HuH-7.5 (cell line): ENCODE data around the gene FHOD1.

Experiments used
- DNase-seq: peaks from one replicate; pipeline ENCODE4 v3.0.0; 2011; ENCODE audit warnings: low spot score

Gene FHOD1

GRCh38 chr16:67249178-67250044, 2.1 kb upstream of the FHOD1 start:
- DNase-seq = no peak

- no peak for DNase-seq
These were observed 1.3 kb upstream of the FHOD1 start, which contains the start of gene SLC9A5 for GRCh38 chr16:67248401-67249177. TSS of gene SLC9A5 (plus strand) at chr16:67248979. CDS start at chr16:67249015, 36 bp downstream.

DNA sequence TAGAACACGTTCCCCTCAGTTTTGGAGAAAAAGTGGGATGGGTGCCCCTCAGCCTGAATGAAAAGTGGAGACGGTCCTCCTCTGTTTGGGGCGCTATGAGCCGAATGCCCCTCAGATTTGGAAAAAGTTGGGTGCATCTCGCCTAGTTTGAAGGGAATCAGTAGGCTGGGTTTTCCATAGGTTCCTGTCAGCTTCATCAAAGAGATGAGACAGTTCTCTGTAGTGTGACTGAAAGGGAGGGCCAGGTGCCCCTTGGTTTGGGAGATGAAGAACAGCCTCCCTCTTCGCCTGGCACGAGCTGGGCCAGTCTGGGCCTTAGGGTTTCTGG, 756 bp upstream of the FHOD1 start:
- no peak for DNase-seq

- DNase-seq = peak; percentile 61
These were observed 507 bp downstream of the FHOD1 start for GRCh38 chr16:67246756-67247191.

GRCh38 chr16:67246081-67246755, 1.1 kb downstream of the FHOD1 start:
- DNase-seq = peak; percentile 68

DNA sequence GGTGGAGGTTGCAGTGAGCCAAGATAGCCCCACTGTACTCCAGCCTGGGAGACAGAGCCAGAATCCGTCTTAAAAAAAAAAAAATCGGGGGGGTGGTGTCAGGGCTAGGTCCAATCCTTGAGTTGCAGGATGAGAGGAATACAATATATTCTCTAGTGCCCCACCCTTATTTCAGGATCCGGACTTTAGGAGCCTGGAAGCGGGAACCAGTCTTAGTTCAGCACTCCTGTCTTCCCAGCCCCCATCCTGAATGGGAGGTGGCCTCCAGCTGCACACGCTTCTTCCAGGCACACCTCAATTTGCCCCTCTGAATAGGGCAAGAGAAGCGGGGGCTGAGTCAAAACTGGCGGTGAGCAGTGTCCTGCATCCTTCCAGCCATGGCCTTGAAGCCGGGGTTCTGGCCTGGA, 1.6 kb downstream of the FHOD1 start:
- DNase-seq = no peak

DNA sequence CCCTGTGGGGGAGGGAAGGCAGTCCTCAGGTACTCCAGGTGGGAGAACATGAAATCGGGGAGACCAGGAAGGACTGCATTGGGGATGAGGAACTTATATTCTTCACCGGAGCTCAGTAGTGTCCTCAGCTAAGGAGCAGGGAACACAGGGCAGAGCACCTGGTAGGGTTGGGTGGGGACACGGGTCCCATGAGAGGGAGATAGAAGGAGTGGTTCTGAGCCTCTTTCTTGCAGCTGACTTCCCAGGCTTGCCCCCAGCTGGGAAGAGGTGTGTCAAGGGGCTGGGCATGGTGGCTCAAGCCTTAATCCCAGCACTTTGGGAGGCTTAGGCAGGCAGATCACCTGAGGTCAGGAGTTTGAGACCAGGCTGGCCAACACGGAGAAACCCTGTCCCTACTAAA, 2.1 kb downstream of the FHOD1 start:
- DNase-seq = no peak

GRCh38 chr16:67244387-67245185, 2.7 kb downstream of the FHOD1 start:
- no peak for DNase-seq

DNA sequence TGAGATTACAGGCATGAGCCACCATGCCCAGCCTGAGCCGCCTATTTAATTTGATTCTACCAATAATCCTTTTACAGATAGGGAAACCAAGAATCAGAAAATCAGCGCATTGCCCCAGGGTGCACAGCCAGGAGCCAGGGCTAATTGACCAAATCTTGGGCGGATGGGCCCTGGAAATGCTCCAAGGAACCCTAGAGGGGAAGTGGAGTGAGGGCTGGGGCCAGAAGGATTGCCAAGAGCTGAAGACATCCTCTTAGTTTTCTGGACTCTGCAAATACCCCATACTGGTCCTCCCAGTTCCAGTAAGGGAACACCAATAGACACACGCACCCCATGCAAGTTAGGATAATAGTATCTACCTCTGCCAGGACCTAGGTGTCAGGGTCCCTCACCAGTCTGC, 3.8 kb downstream of the FHOD1 start:
- no peak for DNase-seq

GRCh38 chr16:67242138-67242730, 5.0 kb downstream of the FHOD1 start:
- no peak for DNase-seq

DNA sequence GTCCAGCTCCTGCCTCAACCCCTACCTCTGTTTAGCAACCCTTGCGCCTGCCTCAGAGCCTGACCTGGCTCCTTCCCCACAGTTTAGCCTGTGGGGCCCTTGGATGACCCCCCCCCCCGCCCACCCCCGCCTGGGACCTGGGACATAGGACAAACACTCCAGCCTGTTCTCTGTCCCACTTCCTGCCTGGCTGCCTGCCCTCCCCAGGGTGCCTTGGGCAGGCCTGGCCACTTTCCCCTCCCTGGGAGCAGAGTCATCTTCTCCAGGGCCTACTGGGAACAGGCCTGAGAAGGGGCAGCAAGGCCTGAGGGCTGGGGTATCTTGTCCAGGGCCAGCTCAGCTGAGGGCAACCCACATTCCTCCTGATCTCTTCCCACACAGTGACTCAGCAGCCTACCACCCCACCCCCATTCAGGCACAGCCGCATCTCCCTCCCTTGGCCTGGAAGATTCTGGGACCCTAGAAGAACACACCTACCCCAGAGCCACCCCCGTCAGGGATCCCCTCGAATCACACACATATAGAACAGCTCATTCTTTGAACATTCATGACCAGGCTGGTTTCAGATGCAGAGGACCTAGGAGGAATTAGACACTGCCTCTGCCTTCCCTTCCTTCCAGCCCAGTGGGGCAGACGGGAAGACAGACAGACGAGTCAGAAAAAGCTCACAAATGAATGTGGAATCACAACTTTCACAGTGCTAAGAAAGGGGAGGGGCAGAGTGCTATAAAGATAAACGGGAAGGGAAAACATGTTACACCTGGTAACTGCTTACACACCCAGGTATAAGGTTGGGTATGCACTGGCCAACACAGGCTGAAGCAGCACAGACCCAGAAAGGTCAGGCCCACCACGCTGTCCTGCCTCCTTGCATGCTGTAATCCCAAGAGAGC, 6.0 kb downstream of the FHOD1 start:
- no peak for DNase-seq

DNA sequence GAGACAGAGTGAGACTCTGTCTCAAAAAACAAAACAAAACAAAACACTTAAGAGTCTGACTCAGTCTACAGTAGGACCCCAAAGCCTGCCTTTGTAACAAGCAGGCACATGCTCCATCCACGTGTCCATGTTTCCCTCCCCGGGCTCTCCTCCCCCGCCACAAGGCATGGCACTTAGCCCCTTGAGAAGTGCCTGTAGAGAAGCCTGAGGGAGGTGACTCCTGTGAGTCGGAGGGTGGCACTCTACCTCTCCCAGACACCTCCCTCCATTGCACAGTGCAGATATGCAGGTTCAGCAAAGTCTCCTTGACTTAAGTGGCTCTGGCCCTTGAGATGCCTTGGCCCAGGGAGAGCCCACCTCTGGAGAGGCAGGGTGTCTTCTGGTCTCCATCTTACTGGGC, 6.8 kb downstream of the FHOD1 start:
- DNase-seq = no peak

DNA sequence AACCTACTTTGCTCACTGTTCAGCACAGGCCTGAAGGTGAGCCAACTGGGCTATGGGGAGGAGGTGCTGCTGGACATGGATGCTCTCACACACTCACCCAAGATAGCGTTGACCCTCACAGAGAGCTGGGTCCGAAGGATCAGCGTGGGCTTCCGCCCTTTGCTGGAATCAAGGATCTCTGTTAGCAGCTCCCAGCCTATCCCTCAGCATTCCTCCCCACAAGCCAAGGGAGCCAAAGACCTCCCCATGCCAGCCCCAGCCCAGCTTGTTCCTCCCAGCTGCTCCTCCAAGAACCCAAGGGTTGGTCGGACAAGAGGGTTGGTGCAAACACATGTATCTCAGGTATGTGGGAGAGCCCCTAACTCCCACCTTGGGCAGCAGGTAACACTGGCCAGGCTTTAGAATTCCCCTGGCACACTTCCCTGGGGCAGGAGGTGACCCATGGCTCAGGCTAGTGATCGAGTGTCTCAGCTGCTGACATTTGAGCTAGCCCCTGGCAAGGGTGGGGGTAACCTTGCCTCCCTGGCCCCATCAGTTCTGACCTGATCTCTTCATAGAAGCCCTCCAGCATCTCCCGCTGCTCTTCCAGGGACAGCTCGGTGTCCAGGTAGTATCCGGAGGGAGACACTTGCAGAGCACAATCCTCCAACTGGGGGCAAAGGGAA, 8.3 kb downstream of the FHOD1 start:
- no peak for DNase-seq

DNA sequence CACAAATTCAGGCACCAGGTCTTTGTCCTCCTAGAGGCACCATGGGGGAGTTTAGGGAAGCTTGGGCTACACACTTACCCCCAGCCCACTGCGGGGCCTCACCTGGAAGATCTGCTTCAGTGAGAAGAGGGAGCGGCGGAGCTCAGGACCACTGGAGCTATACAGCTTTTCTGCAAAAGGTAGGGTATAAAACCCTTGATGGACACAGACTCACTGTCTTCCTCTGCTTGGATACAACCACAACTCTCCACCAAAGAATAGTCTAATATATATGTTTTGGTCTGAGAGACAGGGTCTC, 9.1 kb downstream of the FHOD1 start:
- DNase-seq = no peak

DNA sequence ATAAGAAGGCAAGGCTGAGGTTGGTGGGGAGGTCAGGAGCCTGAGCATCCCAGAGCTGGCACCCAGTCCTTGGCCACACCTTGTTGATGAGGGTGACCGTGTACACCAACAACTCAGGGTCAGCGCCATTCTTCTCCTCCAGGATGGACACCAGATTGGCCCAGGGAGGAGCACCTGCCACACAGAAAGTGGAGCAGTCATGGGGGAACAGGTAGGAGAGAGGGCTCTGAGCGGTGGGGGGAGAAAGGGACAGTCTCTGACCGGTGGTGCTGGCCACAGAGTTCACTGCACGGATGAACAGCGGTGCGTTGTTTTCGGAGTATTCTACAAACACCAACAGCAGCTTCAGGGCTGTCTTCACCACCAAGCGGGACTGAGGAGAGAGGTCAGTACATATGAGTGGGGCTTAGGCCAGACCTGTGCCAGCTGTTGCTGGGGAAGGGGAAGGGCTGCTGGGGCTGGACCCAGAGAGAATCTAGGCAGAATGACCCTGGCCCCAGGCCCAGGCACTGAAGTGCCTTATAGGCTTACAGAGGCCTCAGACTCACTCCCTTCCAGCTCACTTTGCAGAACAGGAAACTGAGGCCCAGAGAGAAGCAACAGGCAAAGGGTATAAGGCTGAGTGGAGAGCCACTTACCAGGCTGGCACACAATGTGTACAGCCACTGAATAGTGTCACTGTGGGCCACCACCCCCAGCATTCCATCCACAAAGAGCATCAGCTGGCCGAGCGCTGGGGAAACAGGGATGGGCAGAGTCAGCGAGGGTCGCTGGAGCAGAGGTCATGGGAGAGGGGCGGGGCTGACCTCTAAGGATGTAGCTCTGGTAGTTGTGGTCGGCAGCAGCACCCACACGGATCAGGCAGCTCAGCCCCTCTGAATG, 9.6 kb downstream of the FHOD1 start:
- DNase-seq = no peak

- no peak for DNase-seq
These were observed 10.5 kb downstream of the FHOD1 start for GRCh38 chr16:67236563-67237395.

DNA sequence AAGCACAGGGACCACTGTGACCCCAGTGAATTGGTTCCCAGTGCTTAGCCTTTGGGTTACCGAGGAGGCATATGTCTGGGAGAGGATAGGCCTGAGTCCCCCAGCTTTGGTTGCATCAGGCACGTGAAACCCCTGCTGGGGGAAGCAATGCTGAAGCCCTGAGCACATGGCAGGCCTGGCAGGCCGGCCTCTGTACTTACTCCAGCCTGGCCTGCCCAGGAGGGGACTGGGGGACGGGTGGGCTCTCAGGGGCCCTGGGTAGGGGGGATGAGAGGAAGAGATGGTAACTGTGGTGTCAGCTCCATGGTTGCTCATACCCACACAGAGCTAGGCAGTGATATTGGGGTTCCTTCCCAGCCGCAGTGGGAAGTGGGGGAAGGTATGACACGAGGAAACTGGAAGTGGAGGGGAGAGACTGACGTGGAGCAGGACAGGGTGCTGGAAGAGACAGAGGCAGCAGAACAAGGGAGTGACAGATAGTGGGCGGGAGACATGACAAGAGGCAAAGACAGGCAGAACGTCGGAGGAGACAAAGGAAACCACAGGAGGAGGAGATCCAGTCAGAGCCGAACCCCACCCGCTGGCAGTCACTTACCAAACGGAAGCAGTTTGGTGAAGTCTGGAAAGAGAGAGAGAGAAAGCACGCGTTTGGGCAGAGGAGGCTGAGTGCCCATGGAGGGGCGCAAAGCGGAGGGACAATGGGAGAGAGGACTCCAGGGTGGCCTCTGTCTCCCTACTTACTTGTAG, 11.3 kb downstream of the FHOD1 start:
- no peak for DNase-seq
